ENCODE data around the gene SEC22A. TPM values are rescaled to one million over a fixed set of nuclear protein-coding genes. Genes with fewer than 3 reads are reported as not detected.

Gene SEC22A
- total RNA-seq, 4 donors from 2014 or later, result 20.6 to 36.4 (median 28.0) TPM

DNA sequence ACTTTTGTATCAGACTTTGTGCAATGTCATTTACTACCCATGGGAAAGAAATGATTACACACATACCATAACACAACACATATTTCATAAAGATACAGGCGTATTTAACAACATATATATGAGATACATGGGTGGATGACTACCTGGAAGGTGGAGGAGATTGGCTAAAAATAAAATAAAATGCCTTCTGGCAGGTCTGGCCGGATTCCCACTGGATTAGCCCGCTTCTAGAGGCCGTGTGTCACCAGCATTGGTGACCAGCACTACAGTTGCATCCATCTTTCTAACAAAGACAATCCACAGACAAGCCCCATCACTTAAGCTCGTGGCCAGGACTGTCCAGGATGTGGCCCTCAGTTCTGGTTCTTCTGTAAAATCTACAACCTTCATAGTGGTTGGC lies 21.0 kb upstream of the SEC22A start:
- no peaks in the 10 kb centered on the region for H3K36me3 ChIP-seq
- DNase-seq, result no peak
- no peaks in the 10 kb centered on the region for H3K27me3 ChIP-seq
- 87% methylated on average over 5 of the region's 5 CpGs for WGBS, 2 donors
- intact Hi-C loops (cut with DNase I), result no loop called here
- TF ChIP-seq POLR2A (IDR thresholded peaks at IDR 0.05), result no peak
- TF ChIP-seq, protein P1, sequence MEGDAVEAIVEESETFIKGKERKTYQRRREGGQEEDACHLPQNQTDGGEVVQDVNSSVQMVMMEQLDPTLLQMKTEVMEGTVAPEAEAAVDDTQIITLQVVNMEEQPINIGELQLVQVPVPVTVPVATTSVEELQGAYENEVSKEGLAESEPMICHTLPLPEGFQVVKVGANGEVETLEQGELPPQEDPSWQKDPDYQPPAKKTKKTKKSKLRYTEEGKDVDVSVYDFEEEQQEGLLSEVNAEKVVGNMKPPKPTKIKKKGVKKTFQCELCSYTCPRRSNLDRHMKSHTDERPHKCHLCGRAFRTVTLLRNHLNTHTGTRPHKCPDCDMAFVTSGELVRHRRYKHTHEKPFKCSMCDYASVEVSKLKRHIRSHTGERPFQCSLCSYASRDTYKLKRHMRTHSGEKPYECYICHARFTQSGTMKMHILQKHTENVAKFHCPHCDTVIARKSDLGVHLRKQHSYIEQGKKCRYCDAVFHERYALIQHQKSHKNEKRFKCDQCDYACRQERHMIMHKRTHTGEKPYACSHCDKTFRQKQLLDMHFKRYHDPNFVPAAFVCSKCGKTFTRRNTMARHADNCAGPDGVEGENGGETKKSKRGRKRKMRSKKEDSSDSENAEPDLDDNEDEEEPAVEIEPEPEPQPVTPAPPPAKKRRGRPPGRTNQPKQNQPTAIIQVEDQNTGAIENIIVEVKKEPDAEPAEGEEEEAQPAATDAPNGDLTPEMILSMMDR (IDR thresholded peaks at IDR 0.05), result no peak
- H3K4me3 ChIP-seq, result no peak overlapping the region
- no peak overlapping the region for H3K27ac ChIP-seq
- H3K9me3 ChIP-seq, result no peaks in the 10 kb centered on the region
- no peaks in the 10 kb centered on the region for H3K4me1 ChIP-seq

- no peaks in the 10 kb centered on the region for H3K9me3 ChIP-seq
- H3K27me3 ChIP-seq, result no peaks in the 10 kb centered on the region
- DNase-seq, result no peak
- TF ChIP-seq, protein P1 (IDR thresholded peaks at IDR 0.05), result no peak
- H3K4me1 ChIP-seq, result no peaks in the 10 kb centered on the region
- 58 to 86% methylated on average over 2 of the region's 2 CpGs for WGBS, 2 donors
- H3K36me3 ChIP-seq, result no peaks in the 10 kb centered on the region
- no peak overlapping the region for H3K4me3 ChIP-seq
- no peak overlapping the region for H3K27ac ChIP-seq
- intact Hi-C loops (cut with DNase I), result no loop called here
Measured at GRCh38 chr3:123186695-123187094, 15.0 kb upstream of the SEC22A start.

- TF ChIP-seq, protein P1 (IDR thresholded peaks at IDR 0.05), result no peak
- no peak for TF ChIP-seq POLR2A (IDR thresholded peaks at IDR 0.05)
- Histone ChIP-seq H3K36me3 (no peaks in the 10 kb centered on the region), H3K9me3 (no peaks in the 10 kb centered on the region), H3K27me3 (no peaks in the 10 kb centered on the region), H3K4me1 (no peaks in the 10 kb centered on the region), H3K4me3 (no peak overlapping the region), H3K27ac (no peak overlapping the region)
- intact Hi-C loops (cut with DNase I), result no loop called here
- 79 to 88% methylated on average over 6 of the region's 6 CpGs for WGBS, 2 donors
- DNase-seq, result no peak
Measured at GRCh38 chr3:123188058-123188457, 13.7 kb upstream of the SEC22A start.

DNA sequence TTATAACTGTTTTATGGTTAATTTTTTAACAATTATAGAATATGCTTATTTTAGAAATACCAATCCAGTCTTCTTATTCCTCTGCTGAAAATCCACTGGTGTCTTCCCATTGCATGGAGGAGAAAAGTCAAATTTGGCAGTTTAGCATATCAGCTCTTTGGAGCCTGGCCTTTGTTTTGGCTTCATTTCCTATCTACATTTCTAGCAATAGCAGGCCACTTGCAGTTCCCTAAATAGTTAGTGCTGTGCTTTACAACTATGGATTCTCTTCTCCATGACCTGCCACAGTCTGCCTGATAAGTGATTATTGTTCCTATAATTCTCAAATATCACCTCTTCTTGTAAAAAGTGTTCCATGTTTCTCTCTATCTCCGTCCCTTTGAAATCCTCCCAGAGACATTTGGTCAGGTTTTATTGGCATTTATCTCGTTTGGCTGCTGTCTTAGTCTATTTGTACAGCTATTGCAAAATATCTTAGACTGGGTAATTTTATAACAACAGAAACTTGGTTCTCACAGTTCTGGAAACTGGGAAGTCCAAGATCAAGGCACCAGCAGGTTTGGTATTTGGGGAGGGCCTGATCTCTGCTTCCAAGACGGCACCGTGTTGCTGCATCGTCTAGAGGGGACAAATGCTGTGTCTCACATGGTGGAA lies 8.2 kb upstream of the SEC22A start:
- WGBS, 2 donors, result 76 to 83% methylated on average over 5 of the region's 5 CpGs
- no peak for TF ChIP-seq POLR2A (IDR thresholded peaks at IDR 0.05)
- TF ChIP-seq, protein P1 (IDR thresholded peaks at IDR 0.05), result no peak
- intact Hi-C loops (cut with DNase I), result no loop called here

GRCh38 chr3:123194552-123194951 lies 7.2 kb upstream of the SEC22A start:
- Histone ChIP-seq H3K4me3 (no peak overlapping the region), H3K4me1 (no peaks in the 10 kb centered on the region), H3K9me3 (no peaks in the 10 kb centered on the region), H3K36me3 (no peaks in the 10 kb centered on the region), H3K27me3 (no peaks in the 10 kb centered on the region), H3K27ac (no peak overlapping the region)
- no peak for TF ChIP-seq POLR2A (IDR thresholded peaks at IDR 0.05)
- TF ChIP-seq, protein P1 (IDR thresholded peaks at IDR 0.05), result peak in 2 of 6 experiments; percentile 21 to 29
- no peak for DNase-seq
- intact Hi-C loops (cut with DNase I), result no loop called here
- WGBS, 2 donors, result 29 to 31% methylated on average over 4 to 7 of the region's 10 CpGs

More for the DNA sequence above, 8.2 kb upstream of the SEC22A start:
- Histone ChIP-seq H3K4me1 (no peaks in the 10 kb centered on the region), H3K36me3 (no peaks in the 10 kb centered on the region), H3K27me3 (no peaks in the 10 kb centered on the region), H3K4me3 (no peak overlapping the region), H3K27ac (no peak overlapping the region), H3K9me3 (no peaks in the 10 kb centered on the region)
- DNase-seq, result no peak
